ENCODE measurements around the gene WASF2. TPM values are rescaled to one million over a fixed set of nuclear protein-coding genes. Genes with fewer than 3 reads are reported as not detected.
A peak's percentile ranks its signal among the peaks of the same experiment; 100 is the strongest.

The WASF2 gene
- total RNA-seq, 1 experiment from 2014 or later, result 104 TPM

- no peak for TF ChIP-seq NR3C1 (CRISPR knock-in tag; conservative IDR thresholded peaks at IDR 0.05; ENCODE audit: low read depth)
These were observed 117.8 kb downstream of the WASF2 start (continued) for GRCh38 chr1:27372022-27372807.

- TF ChIP-seq ZNF232 (CRISPR knock-in tag; IDR thresholded peaks at IDR 0.05) (no peak), SMAD3 (CRISPR knock-in tag; IDR thresholded peaks at IDR 0.05; ENCODE audit: borderline replicate concordance) (no peak), ESRRA (CRISPR knock-in tag; IDR thresholded peaks at IDR 0.05; ENCODE audit: borderline replicate concordance) (no peak), ATF2 (CRISPR knock-in tag; IDR thresholded peaks at IDR 0.05; ENCODE audit: borderline replicate concordance, low read depth) (no peak), E2F5 (CRISPR knock-in tag; IDR thresholded peaks at IDR 0.05) (no peak), ZMAT4 (CRISPR knock-in tag; IDR thresholded peaks at IDR 0.05) (no peak), TP53 (CRISPR knock-in tag; IDR thresholded peaks at IDR 0.05) (no peak), FOXP4 (CRISPR knock-in tag; IDR thresholded peaks at IDR 0.05) (no peak), NR1H2 (CRISPR knock-in tag; IDR thresholded peaks at IDR 0.05) (no peak), CREB1 (CRISPR knock-in tag; IDR thresholded peaks at IDR 0.05) (no peak), FOXK1 (CRISPR knock-in tag; IDR thresholded peaks at IDR 0.05) (no peak), E2F4 (CRISPR knock-in tag; IDR thresholded peaks at IDR 0.05; ENCODE audit: borderline replicate concordance, low read depth) (no peak), SP1 (CRISPR knock-in tag; conservative IDR thresholded peaks at IDR 0.05) (no peak)
- no peak for ATAC-seq
- Mint-ChIP-seq H3K27ac (no peak overlapping the region; the same call in 1 of the 2 replicates), H3K27me3 (ENCODE audit: low read depth) (peaks cover 8% of the 10 kb centered on the region), H3K4me3 (no peak overlapping the region), H3K9me3 (no peaks in the 10 kb centered on the region), H3K36me3 (no peaks in the 10 kb centered on the region), H3K4me1 (peaks cover 29% of the 10 kb centered on the region)
- CTCF ChIA-PET, result interaction anchor here (0.6 to 8.7 kb wide), 14 partner anchors 9 to 404 kb away, joined by 3 to 258 read pairs (median 4); partner anchors contain the start of genes CD164L2, FAM76A and STX12
- POLR2A ChIA-PET, result interaction anchor here (0.6 to 1.5 kb wide), 2 partner anchors 51 to 62 kb away, joined by 3 to 6 read pairs; no protein-coding TSS in a partner anchor
- no peak for DNase-seq (ENCODE audit: low spot score)
These were observed 120.9 kb downstream of the WASF2 start for GRCh38 chr1:27368869-27369582.

- CTCF ChIA-PET, result interaction anchor here (0.8 to 8.7 kb wide), 25 partner anchors 12 to 323 kb away, joined by 3 to 258 read pairs (median 10); partner anchors contain the start of genes CD164L2, SYTL1 and TMEM222
- Mint-ChIP-seq H3K27ac (peak overlapping the region; percentile 80), H3K27me3 (ENCODE audit: low read depth) (peaks cover 17% of the 10 kb centered on the region)
These were observed 122.8 kb downstream of the WASF2 start for GRCh38 chr1:27367160-27367650.

More at GRCh38 chr1:27367160-27367650, 122.8 kb downstream of the WASF2 start:
- TF ChIP-seq SP1 (CRISPR knock-in tag; conservative IDR thresholded peaks at IDR 0.05), result 0 out of 2 replicates have a peak, but pooled peaks have one; percentile 4
- TF ChIP-seq NR1H2 (CRISPR knock-in tag; IDR thresholded peaks at IDR 0.05), result no peak
- ATAC-seq (peak; percentile 1), DNase-seq (ENCODE audit: low spot score) (peak; percentile 19)
- H3K4me3 Mint-ChIP-seq, result peak overlapping the region; percentile 80
- H3K36me3 Mint-ChIP-seq, result no peaks in the 10 kb centered on the region
- POLR2A ChIA-PET, result interaction anchor here (0.9 to 4.1 kb wide), 7 partner anchors 16 to 66 kb away, joined by 3 to 29 read pairs (median 7); partner anchors contain the start of genes CD164L2 and GPR3
- H3K9me3 Mint-ChIP-seq, result no peaks in the 10 kb centered on the region
- peaks cover 25% of the 10 kb centered on the region for H3K4me1 Mint-ChIP-seq

Measured in WTC11 (cell line).